Measurements from ENCODE around the gene MAPK11. TPM values are rescaled to one million over a fixed set of nuclear protein-coding genes. Genes with fewer than 3 reads are reported as not detected.

The MAPK11 gene
- total and polyA plus RNA-seq, 9 of the 15 experiments (the other 6 are each of a cell fraction or from before 2014, with no cell fraction given) = 0.06 to 14.6 (median 5.3) TPM

DNA sequence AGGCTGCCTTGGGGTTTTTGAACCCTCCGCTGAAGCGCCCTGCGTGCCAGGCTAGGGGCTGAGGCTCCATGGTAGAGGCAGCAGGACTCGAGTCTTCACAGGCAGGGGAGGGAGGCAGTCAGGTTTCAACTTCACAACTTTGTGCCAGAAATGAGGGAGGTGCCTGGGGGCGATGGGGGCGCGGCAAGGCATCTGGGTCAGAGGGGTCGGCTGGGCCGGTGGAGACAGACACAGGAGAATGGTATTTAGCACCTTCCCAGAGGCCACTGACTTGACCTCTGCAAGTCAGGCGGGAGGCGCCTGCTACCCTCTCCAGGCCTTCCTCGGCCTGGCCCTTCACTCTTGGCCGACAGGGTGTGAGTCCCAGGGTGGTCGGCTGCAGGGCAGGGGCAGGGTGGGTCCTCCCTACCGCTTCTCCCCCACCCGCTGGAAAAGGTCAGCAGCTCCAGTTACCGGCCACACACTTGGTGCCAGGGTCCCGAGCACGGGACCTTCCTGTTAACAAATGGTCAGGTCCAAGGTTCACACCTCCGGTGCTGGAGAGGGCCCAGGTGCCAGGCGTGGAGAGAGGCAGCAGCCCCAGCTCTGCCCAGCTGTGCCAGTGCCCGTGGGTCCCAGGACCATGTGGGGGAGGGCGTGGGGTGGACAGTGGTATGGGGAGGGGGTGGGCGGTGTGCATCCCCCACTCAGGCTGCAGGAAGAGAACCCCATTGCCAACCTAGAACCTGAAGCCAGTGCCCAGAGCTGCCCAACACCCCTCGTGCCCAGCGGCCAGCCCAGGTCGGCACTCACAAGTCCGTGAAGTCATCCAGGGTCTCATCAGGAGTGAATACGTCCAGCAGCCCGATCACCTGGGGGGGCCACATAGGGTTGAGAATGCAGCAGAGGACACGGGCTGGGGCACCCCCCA lies 12.5 kb downstream of the MAPK11 start:
- Histone ChIP-seq H4K20me1 (replicated peaks; ENCODE audit: control insufficient read depth, insufficient read depth, low read length) (no peaks in the 10 kb centered on the region), H3K9ac (ENCODE audit: insufficient read depth in 1 of 2, low read depth in 2 of 2, low read length in 2 of 2) (no peak overlapping the region; a peak in 1 of 4 replicates), H3K9me1 (ENCODE audit: control insufficient read depth, insufficient read depth, low read length) (no peaks in the 10 kb centered on the region), H3K4me2 (ENCODE audit: insufficient read depth, low read length) (no peak overlapping the region), H3K4me1 (replicated peaks in 1 of 2; ENCODE audit: control insufficient read depth in 2 of 2, insufficient read depth in 2 of 2, low read length in 2 of 2) (peaks cover 9 to 90% of the 10 kb centered on the region in 2 experiments; a peak in 4 of 5 replicates), H3K9me3 (replicated peaks; ENCODE audit: control insufficient read depth, insufficient read depth, low read depth, low read length) (no peaks in the 10 kb centered on the region), H3K36me3 (ENCODE audit: control insufficient read depth, insufficient read depth, low read length) (peaks cover 56% of the 10 kb centered on the region; the same call in 1 of the 3 replicates), H3K79me2 (ENCODE audit: control insufficient read depth, insufficient read depth, low read length) (peaks cover 27% of the 10 kb centered on the region), H3K27me3 (ENCODE audit: control insufficient read depth in 2 of 2, insufficient read depth in 2 of 2, low read length in 2 of 2) (no peaks in the 10 kb centered on the region), H3K27ac (ENCODE audit: extremely low read depth, low read depth, low read length) (no peak overlapping the region), H3K4me3 (no peak overlapping the region), H2AFZ (ENCODE audit: low read depth, low read length) (no peak overlapping the region)
- TF ChIP-seq ZBTB33 (CRISPR knock-in tag; IDR thresholded peaks at IDR 0.05) = 0 out of 2 replicates have a peak, but pooled peaks have one; percentile 36
- no peak for TF ChIP-seq THAP7 (CRISPR knock-in tag; IDR thresholded peaks at IDR 0.05)
- TF ChIP-seq POLR2G (IDR thresholded peaks at IDR 0.05; ENCODE audit: low read depth, low read length) = peak; percentile 30; the same call in 1 of the 2 replicates
- TF ChIP-seq PTRF (tag; IDR thresholded peaks at IDR 0.05) = no peak
- ATAC-seq (no peak), FAIRE-seq (no peak), DNase-seq (ENCODE audit: extremely low read depth in 1 of 4, low spot score in 3 of 4) (no peak)
- no TSS peak for BruUV-seq (replicated peaks)
- ChIA-PET CTCF (ENCODE audit: low intra/inter-chr PET ratio) (no interaction called here), POLR2A (interaction anchor here (0.6 kb wide), 1 partner anchor 10 kb away, joined by 3 read pairs; no protein-coding TSS in a partner anchor)
- WGBS (ENCODE audit: insufficient coverage, low coverage, missing lambda C conversion rate) = 89% methylated on average over 19 of the region's 31 CpGs
- in situ Hi-C loops (cut with MboI) = no loop called here
- intact Hi-C loops (cut with micrococcal nuclease) = no loop called here

All from K562 (cell line).